WTC11 (cell line): Measurements from ENCODE around the gene IFNLR1. TPM values are rescaled to one million over a fixed set of nuclear protein-coding genes. Genes with fewer than 3 reads are reported as not detected.

Experiments used
- ATAC-seq: fragments of 200-7000 bp; cut with Tn5 transposase; 2 replicates; pipeline ENCODE4 v1.10.0; 2021; ENCODE audit warnings: mild to moderate bottlenecking, moderate library complexity
- CTCF ChIA-PET: fragments of 300-600 bp; sonication (Branson Sonifier 250); formaldehyde crosslinking; loops from one replicate; lab custom pipeline; 2021; ENCODE audit warnings: antibody characterized with exemption; lab: Charles Lee
- POLR2A ChIA-PET: fragments of 350-600 bp; sonication (Branson Sonifier 250); formaldehyde crosslinking; loops from one replicate; lab custom pipeline; 2021; ENCODE audit warnings: antibody characterized with exemption; lab: Charles Lee
- DNase-seq: peaks from one replicate; pipeline ENCODE4 v3.0.0; 2021; ENCODE audit warnings: low spot score
- H3K27ac Mint-ChIP-seq: 2 replicates; pipeline ENCODE4 v1.8.0; 2021; ENCODE audit warnings: mixed read lengths
- H3K27me3 Mint-ChIP-seq: 2 replicates; pipeline ENCODE4 v1.8.0; 2021; ENCODE audit warnings: low read depth, mild to moderate bottlenecking, moderate library complexity, mixed read lengths
- H3K36me3 Mint-ChIP-seq: 2 replicates; pipeline ENCODE4 v1.8.0; 2021; ENCODE audit warnings: mixed read lengths
- H3K4me1 Mint-ChIP-seq: 2 replicates; pipeline ENCODE4 v1.8.0; 2022; ENCODE audit warnings: mixed read lengths
- H3K4me3 Mint-ChIP-seq: 2 replicates; pipeline ENCODE4 v1.8.0; 2021; ENCODE audit warnings: mild to moderate bottlenecking, moderate library complexity, mixed read lengths
- H3K9me3 Mint-ChIP-seq: 2 replicates; pipeline ENCODE4 v1.8.0; 2021; ENCODE audit warnings: mixed read lengths
- ATF1 ChIP-seq: sonication (generic); formaldehyde crosslinking; IDR thresholded peaks from 2 replicates; pipeline ENCODE4 v1.8.1; 2023; ENCODE audit warnings: mild to moderate bottlenecking, moderate library complexity, missing genetic modification reagents
- ATF2 ChIP-seq: sonication (generic); formaldehyde crosslinking; IDR thresholded peaks from 2 replicates; pipeline ENCODE4 v1.8.1; 2022; ENCODE audit warnings: low read depth, missing genetic modification reagents, borderline replicate concordance
- CTCF ChIP-seq: fragments of 200-600 bp; IDR thresholded peaks from 2 replicates; pipeline ENCODE4 v1.8.0; 2022; ENCODE audit warnings: antibody characterized with exemption
- GABPB1 ChIP-seq: sonication (generic); formaldehyde crosslinking; IDR thresholded peaks from 2 replicates; pipeline ENCODE4 v1.8.1; 2023; ENCODE audit warnings: mild to moderate bottlenecking, missing genetic modification reagents
- HMGXB4 ChIP-seq: sonication (generic); formaldehyde crosslinking; IDR thresholded peaks from 2 replicates; pipeline ENCODE4 v1.8.1; 2023; ENCODE audit warnings: mild to moderate bottlenecking, moderate library complexity, missing genetic modification reagents
- NR2C2 ChIP-seq: sonication (generic); formaldehyde crosslinking; IDR thresholded peaks from 2 replicates; pipeline ENCODE4 v1.8.0; 2022; ENCODE audit warnings: mild to moderate bottlenecking, missing genetic modification reagents
- OVOL2 ChIP-seq: fragments of 250-450 bp; sonication (Bioruptor Pico); IDR thresholded peaks from 2 replicates; pipeline ENCODE4 v1.9.0; 2021; ENCODE audit warnings: mild to moderate bottlenecking, borderline replicate concordance
- RORB ChIP-seq: fragments of 250-450 bp; sonication (Bioruptor Pico); IDR thresholded peaks from 2 replicates; pipeline ENCODE4 v1.9.0; 2021; ENCODE audit warnings: mild to moderate bottlenecking
- SMAD4 ChIP-seq: sonication (generic); formaldehyde crosslinking; IDR thresholded peaks from 2 replicates; pipeline ENCODE4 v1.8.0; 2022; ENCODE audit warnings: mild to moderate bottlenecking, missing genetic modification reagents
- TCF7 ChIP-seq: sonication (generic); formaldehyde crosslinking; IDR thresholded peaks from 2 replicates; pipeline ENCODE4 v1.8.0; 2022; ENCODE audit warnings: mild to moderate bottlenecking, low read depth, missing genetic modification reagents, moderate library complexity
- TP53 ChIP-seq: sonication (generic); formaldehyde crosslinking; IDR thresholded peaks from 2 replicates; pipeline ENCODE4 v1.8.1; 2023; ENCODE audit warnings: mild to moderate bottlenecking, missing genetic modification reagents
- ZNF121 ChIP-seq: sonication (generic); formaldehyde crosslinking; IDR thresholded peaks from 2 replicates; pipeline ENCODE4 v1.8.0; 2023; ENCODE audit warnings: missing genetic modification reagents
- ZNF263 ChIP-seq: sonication (generic); formaldehyde crosslinking; IDR thresholded peaks from 2 replicates; pipeline ENCODE4 v1.8.1; 2022; ENCODE audit warnings: low read depth, mild to moderate bottlenecking, moderate library complexity, missing genetic modification reagents
- ZNF671 ChIP-seq: fragments of 250-450 bp; sonication (Bioruptor Pico); IDR thresholded peaks from 2 replicates; pipeline ENCODE4 v1.8.0; 2021; ENCODE audit warnings: mild to moderate bottlenecking
- total RNA-seq: library from RNA; stranded (reverse); gene quantifications from 3 replicates; pipeline ENCODE4 v1.2.3, GENCODE V29; 2021
- TF ChIP-seq, protein P1 (sequence below): fragments of 250-450 bp; sonication (Bioruptor Pico); conservative IDR thresholded peaks from 2 replicates; pipeline ENCODE4 v1.9.0; 2021; ENCODE audit warnings: mild to moderate bottlenecking

IFNLR1 gene
- total RNA-seq, 1 experiment from 2014 or later, result 6.6 TPM

GRCh38 chr1:24199291-24199900, 12.3 kb upstream of the IFNLR1 start:
- H3K27ac Mint-ChIP-seq, result no peak overlapping the region
- no peak overlapping the region for H3K4me3 Mint-ChIP-seq
- no peaks in the 10 kb centered on the region for H3K27me3 Mint-ChIP-seq
- 0 out of 2 replicates have a peak, but pooled peaks cover 2% of the 10 kb centered on the region for H3K4me1 Mint-ChIP-seq
- TF ChIP-seq SMAD4 (CRISPR knock-in tag) (no peak), CTCF (peak; percentile 86)
- peak; percentile 80 for DNase-seq
- peak; percentile 76 for ATAC-seq
- ChIA-PET POLR2A (interaction anchor here (1.0 kb wide), 1 partner anchor 49 kb away, joined by 7 read pairs; no protein-coding TSS in a partner anchor), CTCF (interaction anchor here (0.5 to 6.0 kb wide), 64 partner anchors 9 to 436 kb away, joined by 3 to 465 read pairs (median 4); partner anchors contain the start of genes GRHL3, IFNLR1, MYOM3 and NIPAL3)
- H3K36me3 Mint-ChIP-seq, result no peaks in the 10 kb centered on the region
- no peaks in the 10 kb centered on the region for H3K9me3 Mint-ChIP-seq

GRCh38 chr1:24198766-24199165, 11.7 kb upstream of the IFNLR1 start:
- H3K27me3 Mint-ChIP-seq, result no peaks in the 10 kb centered on the region
- DNase-seq (no peak), ATAC-seq (no peak)
- H3K4me1 Mint-ChIP-seq, result 0 out of 2 replicates have a peak, but pooled peaks cover 2% of the 10 kb centered on the region
- no peaks in the 10 kb centered on the region for H3K36me3 Mint-ChIP-seq
- ChIA-PET POLR2A (interaction anchor here (1.0 kb wide), 1 partner anchor 48 kb away, joined by 7 read pairs; no protein-coding TSS in a partner anchor), CTCF (interaction anchor here (0.5 to 6.0 kb wide), 61 partner anchors 9 to 437 kb away, joined by 3 to 465 read pairs (median 5); partner anchors contain the start of genes GRHL3, IFNLR1, MYOM3 and NIPAL3)
- no peak overlapping the region for H3K27ac Mint-ChIP-seq
- no peak overlapping the region for H3K4me3 Mint-ChIP-seq
- TF ChIP-seq GABPB1 (CRISPR knock-in tag) (no peak), ZNF263 (CRISPR knock-in tag) (no peak), TCF7 (CRISPR knock-in tag) (no peak), NR2C2 (CRISPR knock-in tag) (no peak), CTCF (no peak), ATF2 (CRISPR knock-in tag) (no peak), HMGXB4 (CRISPR knock-in tag) (no peak), OVOL2 (CRISPR knock-in tag) (no peak), ATF1 (no peak), ZNF671 (CRISPR knock-in tag) (no peak), RORB (CRISPR knock-in tag) (no peak), ZNF121 (CRISPR knock-in tag) (no peak), TP53 (no peak)
- TF ChIP-seq, protein P1, sequence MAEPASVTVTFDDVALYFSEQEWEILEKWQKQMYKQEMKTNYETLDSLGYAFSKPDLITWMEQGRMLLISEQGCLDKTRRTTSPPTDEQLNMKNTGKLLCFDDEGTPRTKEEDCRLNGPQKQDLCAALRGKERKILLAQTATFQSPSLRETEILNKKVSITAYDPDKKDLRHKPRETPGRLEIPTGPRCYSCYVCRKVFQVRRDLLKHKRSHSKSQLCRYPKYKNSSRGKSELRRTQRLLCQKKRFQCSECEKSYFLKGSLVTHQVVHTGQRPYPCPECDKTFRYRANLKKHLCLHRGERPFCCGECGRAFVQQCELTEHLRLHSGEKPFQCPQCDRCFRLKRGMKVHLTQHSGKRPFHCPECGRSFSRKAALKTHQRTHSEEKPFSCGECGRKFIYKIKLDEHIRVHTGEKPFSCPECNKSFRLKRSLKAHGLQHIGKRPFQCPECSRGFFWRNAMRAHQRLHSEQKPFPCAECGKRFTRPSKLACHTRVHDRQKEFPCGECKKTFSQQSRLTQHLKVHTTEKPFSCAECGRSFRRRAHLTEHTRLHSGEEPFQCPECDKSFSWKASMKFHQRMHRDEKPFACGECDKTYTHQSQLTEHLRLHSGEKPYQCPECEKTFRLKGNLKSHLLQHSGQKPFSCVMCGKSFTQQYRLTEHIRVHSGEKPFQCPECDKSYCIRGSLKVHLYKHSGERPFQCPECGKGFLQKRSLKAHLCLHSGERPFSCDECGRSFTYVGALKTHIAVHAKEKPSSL (CRISPR knock-in tag), result no peak
- H3K9me3 Mint-ChIP-seq, result no peaks in the 10 kb centered on the region
